Measurements from ENCODE around the gene LRP1B. TPM values are rescaled to one million over a fixed set of nuclear protein-coding genes. Genes with fewer than 3 reads are reported as not detected.

The LRP1B gene
- total and polyA plus RNA-seq, 2 of the 8 experiments (the other 6 are each of a cell fraction or from before 2014, with no cell fraction given), result 0.03 TPM; not detected in 1

DNA sequence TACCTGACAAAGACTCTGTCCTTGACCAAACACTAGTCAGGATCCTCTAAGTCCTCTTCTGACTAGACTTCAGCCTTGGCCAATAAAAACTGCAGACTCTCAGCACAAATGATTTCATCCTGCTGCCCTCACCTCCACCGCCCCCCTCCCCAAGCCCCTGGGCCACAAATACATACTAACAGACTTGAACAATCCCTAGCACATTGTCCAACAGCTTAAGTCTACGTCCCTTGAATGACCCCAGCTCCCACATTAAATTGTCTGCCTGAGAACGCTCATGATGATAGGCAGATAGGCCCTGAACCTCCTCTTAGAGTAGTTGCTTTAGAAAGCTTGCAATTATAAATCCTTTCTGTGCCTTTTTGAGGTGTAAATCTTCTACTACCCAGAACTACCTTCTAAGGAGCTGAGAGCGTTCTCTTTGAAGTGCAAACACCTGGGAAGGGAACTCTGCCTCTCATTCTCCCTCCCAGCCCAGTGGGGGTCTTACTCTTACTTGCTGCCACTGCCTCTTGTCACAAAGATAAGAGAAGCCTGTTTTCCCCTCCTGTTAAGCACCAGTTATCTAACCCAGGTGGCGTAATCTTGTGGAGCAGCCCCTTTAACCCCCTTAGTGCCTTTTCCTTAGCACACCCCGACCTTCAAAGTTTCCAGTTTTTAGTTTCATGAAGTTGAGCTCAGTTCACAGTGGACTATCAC is 1225.6 kb downstream of the LRP1B start (continued):
- TF ChIP-seq RXRA (IDR thresholded peaks at IDR 0.05; ENCODE audit: insufficient read depth, low read depth, low read length), result no peak
- TF ChIP-seq POLR2AphosphoS5 (IDR thresholded peaks at IDR 0.05; ENCODE audit: low read depth, low read length), result no peak
- no peak for TF ChIP-seq CHD2 (IDR thresholded peaks at IDR 0.05; ENCODE audit: low read length)
- TF ChIP-seq EGR1 (IDR thresholded peaks at IDR 0.05; ENCODE audit: borderline replicate concordance, low read depth, low read length), result no peak
- TF ChIP-seq, protein P1, sequence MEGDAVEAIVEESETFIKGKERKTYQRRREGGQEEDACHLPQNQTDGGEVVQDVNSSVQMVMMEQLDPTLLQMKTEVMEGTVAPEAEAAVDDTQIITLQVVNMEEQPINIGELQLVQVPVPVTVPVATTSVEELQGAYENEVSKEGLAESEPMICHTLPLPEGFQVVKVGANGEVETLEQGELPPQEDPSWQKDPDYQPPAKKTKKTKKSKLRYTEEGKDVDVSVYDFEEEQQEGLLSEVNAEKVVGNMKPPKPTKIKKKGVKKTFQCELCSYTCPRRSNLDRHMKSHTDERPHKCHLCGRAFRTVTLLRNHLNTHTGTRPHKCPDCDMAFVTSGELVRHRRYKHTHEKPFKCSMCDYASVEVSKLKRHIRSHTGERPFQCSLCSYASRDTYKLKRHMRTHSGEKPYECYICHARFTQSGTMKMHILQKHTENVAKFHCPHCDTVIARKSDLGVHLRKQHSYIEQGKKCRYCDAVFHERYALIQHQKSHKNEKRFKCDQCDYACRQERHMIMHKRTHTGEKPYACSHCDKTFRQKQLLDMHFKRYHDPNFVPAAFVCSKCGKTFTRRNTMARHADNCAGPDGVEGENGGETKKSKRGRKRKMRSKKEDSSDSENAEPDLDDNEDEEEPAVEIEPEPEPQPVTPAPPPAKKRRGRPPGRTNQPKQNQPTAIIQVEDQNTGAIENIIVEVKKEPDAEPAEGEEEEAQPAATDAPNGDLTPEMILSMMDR (IDR thresholded peaks at IDR 0.05; ENCODE audit: control extremely low read depth in 1 of 3, insufficient read depth in 1 of 3, low read depth in 1 of 3, low read length in 3 of 3), result no peak
- TF ChIP-seq HDAC2 (IDR thresholded peaks at IDR 0.05; ENCODE audit: borderline replicate concordance in 1 of 2, low read depth in 2 of 2, low read length in 2 of 2), result 0 out of 4 replicates have a peak, but pooled peaks of 1 of the 2 experiments have one; percentile 76
- TF ChIP-seq CBX5 (IDR thresholded peaks at IDR 0.05; ENCODE audit: low read depth, low read length), result no peak
- no peak for TF ChIP-seq NRF1 (IDR thresholded peaks at IDR 0.05; ENCODE audit: low read depth, low read length)
- TF ChIP-seq SP1 (IDR thresholded peaks at IDR 0.05; ENCODE audit: low read depth, low read length), result peak; percentile 42; the same call in 1 of the 2 replicates
- no peak for TF ChIP-seq SIX5 (IDR thresholded peaks at IDR 0.05; ENCODE audit: low read depth, low read length)
- no peak; the same call in 1 of the 2 replicates for TF ChIP-seq KDM1A (IDR thresholded peaks at IDR 0.05; ENCODE audit: borderline replicate concordance, low read length)
- no peak for TF ChIP-seq ZNF274 (IDR thresholded peaks at IDR 0.05; ENCODE audit: borderline replicate concordance, extremely low read depth, low read length)
- TF ChIP-seq SIRT6 (IDR thresholded peaks at IDR 0.05; ENCODE audit: low read length), result no peak
- TF ChIP-seq JUND (IDR thresholded peaks at IDR 0.05; ENCODE audit: low read length), result no peak
- 0 out of 2 replicates have a peak, but pooled peaks have one; percentile 31 for TF ChIP-seq POU5F1 (IDR thresholded peaks at IDR 0.05; ENCODE audit: low read depth, low read length)
- TF ChIP-seq SIN3A (conservative IDR thresholded peaks at IDR 0.05 in 1 of 2, IDR thresholded peaks at IDR 0.05 in 1 of 2; ENCODE audit: low read depth in 1 of 2, low read length in 2 of 2), result no peak
- peak in 1 of 2 experiments; percentile 64; a peak in 1 of 3 replicates for TF ChIP-seq EP300 (IDR thresholded peaks at IDR 0.05; ENCODE audit: borderline replicate concordance in 1 of 2, low read depth in 2 of 2, low read length in 2 of 2)
- 0 out of 4 replicates have a peak, but pooled peaks of 1 of the 2 experiments have one; percentile 6 for TF ChIP-seq RAD21 (IDR thresholded peaks at IDR 0.05 in 1 of 2, conservative IDR thresholded peaks at IDR 0.05 in 1 of 2; ENCODE audit: low read depth in 2 of 2, low read length in 2 of 2)
- TF ChIP-seq MAFK (IDR thresholded peaks at IDR 0.05; ENCODE audit: low read depth, low read length), result no peak
- TF ChIP-seq, protein P2, sequence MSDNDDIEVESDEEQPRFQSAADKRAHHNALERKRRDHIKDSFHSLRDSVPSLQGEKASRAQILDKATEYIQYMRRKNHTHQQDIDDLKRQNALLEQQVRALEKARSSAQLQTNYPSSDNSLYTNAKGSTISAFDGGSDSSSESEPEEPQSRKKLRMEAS (IDR thresholded peaks at IDR 0.05), result no peak

Measured in H1 (cell line).